ENCODE data around the gene NFIX.
"Not testable (repeated sequence)": the region's sequence is repeated elsewhere in the genome, so short reads cannot be mapped to it uniquely, and the experiment has no call there.

Gene NFIX

GRCh38 chr19:12959481-12959880 lies 35.8 kb upstream of the NFIX start:
- no peak for DNase-seq

- peak; percentile 64 to 93 (median 87) for DNase-seq
These were observed 30.1 kb upstream of the NFIX start for GRCh38 chr19:12965017-12965811.

GRCh38 chr19:12965812-12966135 lies 29.5 kb upstream of the NFIX start:
- DNase-seq: no peak

- DNase-seq: no peak
These were observed 27.4 kb upstream of the NFIX start for GRCh38 chr19:12967907-12968306.

- no peak for DNase-seq
These were observed 25.8 kb upstream of the NFIX start, which contains the start of gene DAND5 for GRCh38 chr19:12969292-12969988. Gene DAND5 (plus strand): TSS chr19:12969576. CDS start chr19:12969661, 85 bp downstream.

GRCh38 chr19:12970070-12970820 lies 25.0 kb upstream of the NFIX start:
- DNase-seq: no peak

- no peak for DNase-seq
These were observed 22.0 kb upstream of the NFIX start for GRCh38 chr19:12973236-12973635.

- DNase-seq: no peak
These were observed 20.7 kb upstream of the NFIX start for GRCh38 chr19:12974301-12975220.

GRCh38 chr19:12975221-12975741 lies 20.0 kb upstream of the NFIX start:
- DNase-seq: peak in 2 of 3 experiments; percentile 22 to 57

GRCh38 chr19:12976109-12976508 lies 19.2 kb upstream of the NFIX start:
- not testable (repeated sequence) for DNase-seq

- DNase-seq: no peak
These were observed 15.3 kb upstream of the NFIX start for GRCh38 chr19:12979974-12980373.

- DNase-seq: no peak
These were observed 12.6 kb upstream of the NFIX start for GRCh38 chr19:12982648-12983047.

- no peak for DNase-seq
These were observed 12.2 kb upstream of the NFIX start for GRCh38 chr19:12983091-12983490.

- DNase-seq: peak; percentile 70 to 85 (median 84)
These were observed 11.6 kb upstream of the NFIX start for GRCh38 chr19:12983542-12984142.

- peak in 1 of 3 experiments; percentile 52 for DNase-seq
These were observed 11.1 kb upstream of the NFIX start for GRCh38 chr19:12984143-12984627.

- peak in 2 of 3 experiments; percentile 53 to 58 for DNase-seq
These were observed 10.6 kb upstream of the NFIX start for GRCh38 chr19:12984683-12985048.

GRCh38 chr19:12985049-12985776 lies 10.1 kb upstream of the NFIX start:
- DNase-seq: peak; percentile 2 to 78 (median 63)

- no peak for DNase-seq
These were observed 8.5 kb upstream of the NFIX start for GRCh38 chr19:12986726-12987125.

GRCh38 chr19:12987190-12987589 lies 8.1 kb upstream of the NFIX start:
- DNase-seq: no peak

- DNase-seq: peak in 2 of 3 experiments; percentile 53 to 55
These were observed 7.5 kb upstream of the NFIX start for GRCh38 chr19:12987781-12988180.

GRCh38 chr19:12990431-12990830 lies 4.8 kb upstream of the NFIX start:
- no peak for DNase-seq

All from NCI-H1417 (cell line).